HG03064 (cell line): ENCODE results near the gene TWNK.
"Not testable (repeated sequence)": the region's sequence is repeated elsewhere in the genome, so short reads cannot be mapped to it uniquely, and the experiment has no call there.

Experiments
- ATAC-seq: cut with Tn5 transposase; IDR thresholded peaks from one replicate; pipeline ENCODE4 v1.9.1; 2021; ENCODE audit warnings: low read depth; ENCODE audit not compliant: unreplicated experiment

TWNK gene

GRCh38 chr10:101027106-101027720, 39.9 kb downstream of the TWNK start:
- ATAC-seq = no peak

DNA sequence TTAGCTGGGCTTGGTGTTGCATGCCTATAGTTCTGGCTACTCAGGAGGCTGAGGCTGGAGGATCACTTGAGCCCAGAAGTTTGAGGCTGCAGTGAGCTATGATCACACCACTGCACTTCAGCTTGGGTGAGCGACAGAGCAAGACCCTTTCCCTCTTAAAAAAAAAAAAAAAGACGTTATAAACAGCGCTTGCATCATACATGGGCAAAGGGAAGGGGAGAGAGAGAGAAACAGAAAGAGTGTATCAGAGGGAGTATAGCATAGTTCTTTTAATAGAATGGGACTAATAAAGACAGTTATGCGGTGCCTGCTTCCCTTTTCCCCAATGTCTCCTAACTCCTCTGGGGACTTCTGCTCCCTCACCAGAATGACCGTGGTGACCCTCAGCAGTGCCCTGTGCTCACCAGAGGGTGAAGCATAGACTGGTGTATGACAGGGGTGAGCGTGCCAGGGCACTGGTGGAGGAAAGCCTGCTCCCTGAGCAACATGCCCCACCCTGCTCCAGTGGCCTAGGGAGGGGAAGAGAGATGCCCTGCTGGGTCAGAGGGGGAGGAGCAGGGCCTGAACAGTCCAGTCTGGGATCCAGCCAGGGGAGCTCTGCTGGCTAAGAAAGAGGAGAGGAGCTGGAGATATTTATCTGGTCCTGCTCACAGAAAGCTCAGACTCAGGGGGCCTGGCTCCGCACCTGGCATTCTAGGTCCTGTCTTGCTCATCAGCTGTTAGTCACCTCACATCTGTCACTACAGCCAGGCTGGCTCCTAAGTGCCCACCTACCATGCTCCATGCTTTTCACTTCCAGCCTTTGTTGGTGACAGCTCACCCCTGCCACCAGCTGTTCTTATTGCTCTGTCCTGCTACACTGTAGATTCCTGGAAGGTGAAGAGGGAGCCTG, 41.3 kb downstream of the TWNK start:
- no peak for ATAC-seq

- no peak for ATAC-seq
Observed at GRCh38 chr10:101029520-101030295, 42.4 kb downstream of the TWNK start.

- ATAC-seq = no peak
Observed at GRCh38 chr10:101030496-101031127, 43.3 kb downstream of the TWNK start.

DNA sequence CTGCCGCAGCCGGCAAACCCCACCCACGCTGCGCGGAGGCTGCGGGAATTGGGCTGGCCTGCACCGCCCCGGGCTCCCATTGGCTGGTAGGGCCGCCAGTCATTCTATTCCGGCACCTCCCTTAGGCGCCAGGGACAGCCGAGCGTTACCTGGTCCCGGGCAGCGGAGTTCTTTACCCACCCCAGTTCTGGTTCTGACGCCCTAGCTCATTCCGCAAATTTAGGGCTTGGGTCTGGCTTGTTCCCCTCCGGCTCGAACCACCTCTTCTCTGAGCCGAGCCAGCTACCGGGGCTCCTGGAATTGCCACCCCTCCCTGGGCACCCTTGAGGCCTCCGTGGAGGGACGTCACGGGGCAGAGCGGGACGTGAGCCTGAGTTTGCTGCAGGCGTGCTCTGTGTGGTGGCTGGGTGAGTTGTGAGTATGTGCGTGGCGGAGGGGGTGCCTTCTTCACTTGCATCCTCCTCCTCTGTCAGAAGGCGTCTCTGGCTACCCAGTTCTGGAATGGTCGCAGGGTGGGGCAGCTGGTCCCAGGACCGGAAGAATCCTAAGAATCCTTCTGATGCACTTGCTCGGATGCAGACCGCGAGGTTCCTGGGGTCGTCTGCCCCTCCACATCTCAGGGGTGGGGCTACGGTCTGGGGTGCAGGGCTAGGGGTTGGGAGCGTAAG, 43.9 kb downstream of the TWNK start, which contains the start of the genes PDZD7 and SFXN3:
Gene PDZD7, minus strand, starts transcription at position 2 of the 668 bp plus-strand sequence. CDS start 910 bp downstream, outside the sequence.
Gene SFXN3, plus strand, starts transcription at position 107 of the 668 bp plus-strand sequence. CDS start 3,461 bp downstream, outside the sequence.
- peak; percentile 81 for ATAC-seq

DNA sequence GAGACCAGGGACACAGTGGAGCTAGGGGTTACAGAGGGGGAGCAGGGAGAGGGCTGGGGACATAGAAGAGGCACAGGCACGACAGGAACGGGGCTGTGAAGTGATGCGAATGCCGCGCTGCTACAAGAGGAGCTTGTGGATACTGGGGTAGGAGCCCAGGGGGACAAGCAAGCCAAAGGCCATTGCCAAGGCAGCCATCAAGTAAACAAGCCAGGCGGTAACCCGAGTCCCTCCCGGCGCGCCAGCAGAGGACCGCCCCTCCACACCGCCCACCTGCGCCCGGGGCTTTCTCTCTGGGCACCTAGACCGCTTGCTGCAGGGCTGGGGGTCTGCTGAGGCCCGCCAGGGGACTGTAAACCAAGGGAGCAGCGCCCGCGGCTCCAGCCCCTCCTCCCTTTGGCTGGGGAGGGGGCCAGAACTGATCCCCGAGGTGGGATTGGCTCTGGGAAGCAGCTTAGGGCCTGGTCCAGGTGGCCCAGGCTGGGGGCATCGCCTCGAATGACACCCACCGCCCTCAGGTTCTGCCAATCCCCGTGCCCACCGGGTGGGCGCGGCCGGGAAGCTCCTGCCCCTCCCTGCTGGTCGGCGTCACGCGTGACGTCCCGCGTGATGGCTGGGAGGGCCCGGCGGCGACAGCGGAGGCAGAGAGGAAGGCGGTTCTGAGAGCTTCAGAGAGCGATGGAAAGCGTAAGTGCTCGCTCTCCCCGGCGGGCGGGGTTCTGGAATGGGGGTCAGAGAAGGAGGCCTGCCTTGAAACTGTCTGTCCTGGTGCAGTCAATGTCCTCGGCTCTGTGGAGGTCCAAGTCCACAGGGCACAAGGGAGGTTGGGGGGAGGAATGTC, 44.7 kb downstream of the TWNK start:
- no peak for ATAC-seq

- no peak for ATAC-seq
Observed at GRCh38 chr10:101032637-101033224, 45.4 kb downstream of the TWNK start.

- no peak for ATAC-seq
Observed at GRCh38 chr10:101033276-101033675, 45.9 kb downstream of the TWNK start.

DNA sequence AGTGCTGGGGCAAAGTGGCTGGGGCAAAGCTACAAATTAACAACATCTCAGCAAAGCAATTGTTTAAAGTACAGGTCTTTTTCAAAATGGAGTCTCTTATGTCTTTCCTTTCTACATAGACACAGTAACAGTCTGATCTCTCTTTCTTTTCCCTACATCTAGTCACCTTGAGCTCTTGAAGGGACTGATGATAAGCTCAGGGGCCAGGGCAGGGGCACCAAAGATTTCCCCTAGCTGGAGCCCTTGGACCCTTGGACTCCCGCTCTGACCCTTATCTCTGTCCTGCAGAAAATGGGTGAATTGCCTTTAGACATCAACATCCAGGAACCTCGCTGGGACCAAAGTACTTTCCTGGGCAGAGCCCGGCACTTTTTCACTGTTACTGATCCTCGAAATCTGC, 47.1 kb downstream of the TWNK start:
- ATAC-seq = not testable (repeated sequence)

- ATAC-seq = no peak
Observed at GRCh38 chr10:101035314-101035713, 48.0 kb downstream of the TWNK start.

DNA sequence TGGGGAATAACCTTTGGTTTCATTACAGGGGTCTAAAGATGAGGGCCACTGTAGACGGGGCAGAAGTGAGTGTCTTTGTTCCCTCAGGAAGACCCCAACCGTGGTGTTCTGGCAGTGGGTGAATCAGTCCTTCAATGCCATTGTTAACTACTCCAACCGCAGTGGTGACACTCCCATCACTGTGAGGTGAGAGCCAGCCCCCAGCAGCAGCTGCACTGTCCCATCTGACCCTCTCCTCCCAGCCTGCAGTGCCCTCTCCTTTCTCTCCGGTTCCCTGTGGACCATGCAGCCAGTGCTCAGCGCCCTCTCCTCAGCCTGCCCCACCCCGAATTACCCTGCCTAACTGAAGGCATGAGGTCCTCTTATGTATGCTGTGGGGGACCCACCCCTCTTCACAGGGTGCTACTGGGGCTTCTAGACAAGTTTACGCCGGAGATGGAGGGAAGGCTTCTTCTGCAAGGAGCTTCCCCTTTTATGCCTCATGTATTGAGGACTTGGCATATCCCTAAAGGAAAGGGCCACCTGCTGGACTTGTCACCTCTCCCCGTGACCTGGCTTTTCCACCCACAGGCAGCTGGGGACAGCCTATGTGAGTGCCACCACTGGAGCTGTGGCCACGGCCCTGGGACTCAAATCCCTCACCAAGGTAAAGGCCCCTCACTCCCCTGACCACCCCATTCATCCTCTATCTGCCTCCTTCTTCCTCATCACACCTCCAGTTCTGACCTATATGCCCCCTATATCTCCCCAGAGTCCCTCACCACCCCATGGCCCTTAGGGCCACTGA, 48.8 kb downstream of the TWNK start:
- no peak for ATAC-seq

DNA sequence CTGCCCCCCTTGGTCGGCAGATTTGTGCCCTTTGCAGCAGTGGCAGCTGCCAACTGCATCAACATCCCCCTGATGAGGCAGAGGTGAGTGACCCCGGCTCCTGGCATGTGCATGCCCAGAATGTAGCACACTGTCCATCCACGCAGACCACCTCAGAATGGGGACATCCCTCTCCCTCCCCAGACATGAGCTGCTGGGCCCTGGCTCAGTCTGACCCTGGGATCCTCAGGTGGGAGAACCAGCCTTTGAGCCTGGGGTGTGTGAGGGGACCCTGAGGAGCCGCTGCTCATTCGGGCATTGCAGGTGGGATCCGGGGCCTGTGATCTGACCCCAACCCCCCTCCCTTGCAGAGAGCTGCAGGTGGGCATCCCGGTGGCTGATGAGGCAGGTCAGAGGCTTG, 49.4 kb downstream of the TWNK start:
- ATAC-seq = no peak

DNA sequence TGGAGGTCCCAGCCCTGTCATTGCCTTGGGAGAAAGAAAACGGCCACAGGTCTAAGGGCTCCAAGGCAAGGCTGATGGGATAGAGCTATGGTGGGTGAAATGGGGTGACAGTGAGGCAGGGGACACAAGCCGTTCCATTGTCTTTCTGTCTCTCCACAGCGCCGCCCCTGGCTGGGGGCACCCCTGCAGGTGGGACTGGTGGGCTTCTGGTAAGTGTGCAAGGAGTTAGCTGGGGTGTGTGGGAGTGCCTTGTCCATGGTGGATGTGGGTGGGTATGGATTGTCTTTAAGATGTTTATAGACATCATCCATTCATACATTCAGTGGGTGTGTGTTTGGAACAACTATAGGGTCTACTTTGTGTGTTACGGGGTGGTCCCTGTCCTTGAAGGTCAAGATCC, 51.1 kb downstream of the TWNK start:
- no peak for ATAC-seq

GRCh38 chr10:101040061-101040460, 52.7 kb downstream of the TWNK start:
- ATAC-seq = no peak

GRCh38 chr10:101040851-101041250, 53.5 kb downstream of the TWNK start:
- ATAC-seq = no peak

DNA sequence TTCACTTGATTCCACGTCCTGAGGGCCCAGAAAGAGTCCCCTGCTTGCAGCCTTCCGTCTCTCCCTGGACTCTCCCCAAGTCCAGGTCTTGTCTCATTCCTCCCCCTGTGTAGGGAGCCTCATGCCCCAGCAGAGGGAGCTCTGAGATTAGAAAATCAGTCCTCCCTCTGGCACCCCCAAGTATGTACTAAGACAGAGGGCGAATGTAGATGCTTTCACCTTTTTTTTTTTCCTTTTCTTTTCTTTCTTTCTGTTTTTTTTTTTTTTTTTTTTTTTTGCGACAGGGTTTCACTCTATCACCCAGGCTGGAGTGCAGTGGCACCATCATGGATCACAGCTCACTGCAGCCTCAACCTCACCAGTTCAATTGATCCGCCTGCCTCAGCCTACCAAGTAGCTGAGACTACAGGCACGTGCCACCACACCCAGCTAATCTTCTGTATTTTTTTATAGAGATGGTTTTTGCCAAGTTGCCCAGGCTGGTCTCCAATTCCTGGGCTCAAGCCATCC, 54.0 kb downstream of the TWNK start:
- peak; percentile 45 for ATAC-seq

GRCh38 chr10:101042118-101042517, 54.8 kb downstream of the TWNK start:
- no peak for ATAC-seq
